Endodermal cell (in vitro differentiated cells): ENCODE results near the gene PIP5KL1. TPM values are rescaled to one million over a fixed set of nuclear protein-coding genes. Genes with fewer than 3 reads are reported as not detected.
A peak's percentile ranks its signal among the peaks of the same experiment; 100 is the strongest.

Experiments
- DNase-seq: peaks from one replicate; pipeline ENCODE4 v3.0.0-alpha.2; 2017
- H3K27ac ChIP-seq: 2 replicates; pipeline ENCODE4 v1.5.1; 2013; ENCODE audit warnings: mild to moderate bottlenecking, low read depth, low read length, moderate library complexity
- H3K27me3 ChIP-seq: 2 replicates; pipeline ENCODE4 v1.6.1; 2013; ENCODE audit warnings: mild to moderate bottlenecking, low read length, moderate library complexity; ENCODE audit not compliant: insufficient read depth, control insufficient read depth, poor library complexity, severe bottlenecking
- H3K36me3 ChIP-seq: 2 replicates; pipeline ENCODE4 v1.7.0; 2013; ENCODE audit warnings: mild to moderate bottlenecking, low read length, moderate library complexity; ENCODE audit not compliant: control insufficient read depth, insufficient read depth
- H3K4me1 ChIP-seq: one replicate; pipeline ENCODE4 v1.7.0; 2013; ENCODE audit warnings: low read length; ENCODE audit not compliant: control insufficient read depth, insufficient read depth
- H3K4me3 ChIP-seq: 2 replicates; pipeline ENCODE4 v1.5.1; 2013; ENCODE audit warnings: mild to moderate bottlenecking, low read length, moderate library complexity
- H3K9ac ChIP-seq: 2 replicates; pipeline ENCODE4 v1.6.1; 2013; ENCODE audit warnings: mild to moderate bottlenecking, low read length, moderate library complexity; ENCODE audit not compliant: poor library complexity, severe bottlenecking; ENCODE audit errors: extremely low read depth
- H3K9me3 ChIP-seq: 2 replicates; pipeline ENCODE4 v1.6.1; 2013; ENCODE audit warnings: mild to moderate bottlenecking, low read length, moderate library complexity; ENCODE audit not compliant: control insufficient read depth
- H3K27ac Mint-ChIP-seq: 2 replicates; pipeline ENCODE4 v1.8.0; 2020; ENCODE audit warnings: mixed read lengths
- H3K27me3 Mint-ChIP-seq: 2 replicates; pipeline ENCODE4 v1.8.0; 2021; ENCODE audit warnings: mild to moderate bottlenecking, mixed read lengths; ENCODE audit not compliant: insufficient read depth
- H3K36me3 Mint-ChIP-seq: 2 replicates; pipeline ENCODE4 v1.8.0; 2020; ENCODE audit warnings: low read depth, mixed read lengths
- H3K4me1 Mint-ChIP-seq: 2 replicates; pipeline ENCODE4 v1.8.0; 2020; ENCODE audit warnings: mixed read lengths
- H3K4me3 Mint-ChIP-seq: 2 replicates; pipeline ENCODE4 v1.8.0; 2020; ENCODE audit warnings: mild to moderate bottlenecking, moderate library complexity, mixed read lengths
- H3K9me3 Mint-ChIP-seq: 2 replicates; pipeline ENCODE4 v1.8.0; 2020; ENCODE audit warnings: mild to moderate bottlenecking, mixed read lengths
- WGBS, 2 experiments: methylation state at CpG; one replicate each; pipeline versions ENCODE4 v1.1.5 to v1.1.7; 2013; ENCODE audit warnings: missing lambda C conversion rate in 2 of 2, mixed read lengths in 1 of 2; ENCODE audit not compliant: insufficient coverage in 1 of 2, insufficient read length in 1 of 2; 5-methylcytosine and 5-hydroxymethylcytosine counted together
- total RNA-seq, 2 donors: library from RNA; stranded (reverse); fragmentation: NEBNext Ultra II Directional in 1 of 2; extraction: Animal tissue kit (Norgen Biotek cat#: 25700) in 1 of 2; gene quantifications; 2 replicates in 1 of 2; 3 replicates in 1 of 2; pipeline ENCODE4 v1.2.1, GENCODE V29; 2021
- TF ChIP-seq, protein P1 (sequence below): fragments of 200-600 bp; sonication (generic); conservative IDR thresholded peaks from 2 replicates; pipeline ENCODE4 v1.5.0; 2021; ENCODE audit warnings: antibody characterized with exemption, mild to moderate bottlenecking

PIP5KL1 gene
- total RNA-seq, 2 donors from 2014 or later: 6.6 to 9.3 TPM

DNA sequence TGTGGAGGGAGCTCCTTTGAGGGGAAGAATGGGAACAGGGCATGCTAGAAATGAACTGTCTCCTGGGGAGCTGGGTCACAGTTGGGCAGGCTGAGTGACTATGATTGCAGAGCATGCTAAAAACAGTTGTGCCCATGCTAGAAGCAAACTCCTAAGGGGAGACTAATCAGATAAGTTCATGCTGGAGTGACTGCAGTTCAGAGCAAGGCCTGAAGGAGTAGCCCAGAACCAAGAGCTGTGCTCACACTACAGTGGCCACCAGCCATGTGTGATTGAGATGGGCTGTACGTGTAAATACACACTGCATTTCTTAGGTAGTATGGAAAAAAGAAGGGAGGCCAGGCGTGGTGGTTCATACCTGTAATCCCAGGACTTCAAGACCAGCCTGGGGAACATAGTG is 42.8 kb downstream of the PIP5KL1 start:
- H3K9ac ChIP-seq: no peak overlapping the region
- WGBS, 2 experiments: 88 to 100% methylated on average over 2 of the region's 2 CpGs
- no peaks in the 10 kb centered on the region for H3K4me1 ChIP-seq
- no peaks in the 10 kb centered on the region for H3K27me3 Mint-ChIP-seq
- H3K4me3 Mint-ChIP-seq: no peak overlapping the region
- no peak overlapping the region for H3K4me3 ChIP-seq
- DNase-seq: peak; percentile 45
- peaks cover 41% of the 10 kb centered on the region for H3K36me3 ChIP-seq
- H3K27ac ChIP-seq: no peak overlapping the region
- H3K4me1 Mint-ChIP-seq: peaks cover 2% of the 10 kb centered on the region
- peaks cover 51% of the 10 kb centered on the region for H3K36me3 Mint-ChIP-seq
- H3K27me3 ChIP-seq: no peaks in the 10 kb centered on the region
- H3K9me3 Mint-ChIP-seq: peaks cover 5% of the 10 kb centered on the region
- H3K9me3 ChIP-seq: peaks cover 4% of the 10 kb centered on the region
- TF ChIP-seq, protein P1, sequence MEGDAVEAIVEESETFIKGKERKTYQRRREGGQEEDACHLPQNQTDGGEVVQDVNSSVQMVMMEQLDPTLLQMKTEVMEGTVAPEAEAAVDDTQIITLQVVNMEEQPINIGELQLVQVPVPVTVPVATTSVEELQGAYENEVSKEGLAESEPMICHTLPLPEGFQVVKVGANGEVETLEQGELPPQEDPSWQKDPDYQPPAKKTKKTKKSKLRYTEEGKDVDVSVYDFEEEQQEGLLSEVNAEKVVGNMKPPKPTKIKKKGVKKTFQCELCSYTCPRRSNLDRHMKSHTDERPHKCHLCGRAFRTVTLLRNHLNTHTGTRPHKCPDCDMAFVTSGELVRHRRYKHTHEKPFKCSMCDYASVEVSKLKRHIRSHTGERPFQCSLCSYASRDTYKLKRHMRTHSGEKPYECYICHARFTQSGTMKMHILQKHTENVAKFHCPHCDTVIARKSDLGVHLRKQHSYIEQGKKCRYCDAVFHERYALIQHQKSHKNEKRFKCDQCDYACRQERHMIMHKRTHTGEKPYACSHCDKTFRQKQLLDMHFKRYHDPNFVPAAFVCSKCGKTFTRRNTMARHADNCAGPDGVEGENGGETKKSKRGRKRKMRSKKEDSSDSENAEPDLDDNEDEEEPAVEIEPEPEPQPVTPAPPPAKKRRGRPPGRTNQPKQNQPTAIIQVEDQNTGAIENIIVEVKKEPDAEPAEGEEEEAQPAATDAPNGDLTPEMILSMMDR: peak; percentile 56
- no peak overlapping the region for H3K27ac Mint-ChIP-seq

DNA sequence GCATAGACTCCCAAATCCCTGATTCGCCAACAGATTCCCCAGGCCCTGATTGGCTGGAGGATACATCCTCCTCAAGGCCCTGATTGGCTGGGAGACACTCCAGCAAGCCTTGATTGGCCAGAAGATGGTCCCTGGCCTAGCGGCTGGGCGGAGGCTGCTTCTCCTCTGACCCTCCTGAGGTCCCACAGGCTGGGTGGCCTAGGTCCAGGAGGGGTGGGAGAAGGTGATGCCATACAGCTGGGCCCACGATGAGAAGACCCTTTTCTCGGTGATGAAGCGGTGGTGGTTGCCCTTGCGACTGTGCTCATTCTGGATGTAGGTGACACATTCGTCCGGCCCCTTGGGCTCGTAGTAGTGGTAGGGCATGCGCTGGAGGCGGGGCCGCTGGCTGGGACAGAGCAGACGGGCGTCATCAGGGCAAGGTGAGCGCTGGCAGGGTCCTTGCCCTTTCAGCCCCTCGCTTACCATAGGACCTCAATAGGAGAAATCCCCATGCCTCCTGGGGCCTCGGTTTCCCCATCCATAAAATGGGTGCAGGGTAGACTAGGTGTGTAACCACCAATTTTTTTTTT is 44.1 kb downstream of the PIP5KL1 start:
- DNase-seq: peak; percentile 75

DNA sequence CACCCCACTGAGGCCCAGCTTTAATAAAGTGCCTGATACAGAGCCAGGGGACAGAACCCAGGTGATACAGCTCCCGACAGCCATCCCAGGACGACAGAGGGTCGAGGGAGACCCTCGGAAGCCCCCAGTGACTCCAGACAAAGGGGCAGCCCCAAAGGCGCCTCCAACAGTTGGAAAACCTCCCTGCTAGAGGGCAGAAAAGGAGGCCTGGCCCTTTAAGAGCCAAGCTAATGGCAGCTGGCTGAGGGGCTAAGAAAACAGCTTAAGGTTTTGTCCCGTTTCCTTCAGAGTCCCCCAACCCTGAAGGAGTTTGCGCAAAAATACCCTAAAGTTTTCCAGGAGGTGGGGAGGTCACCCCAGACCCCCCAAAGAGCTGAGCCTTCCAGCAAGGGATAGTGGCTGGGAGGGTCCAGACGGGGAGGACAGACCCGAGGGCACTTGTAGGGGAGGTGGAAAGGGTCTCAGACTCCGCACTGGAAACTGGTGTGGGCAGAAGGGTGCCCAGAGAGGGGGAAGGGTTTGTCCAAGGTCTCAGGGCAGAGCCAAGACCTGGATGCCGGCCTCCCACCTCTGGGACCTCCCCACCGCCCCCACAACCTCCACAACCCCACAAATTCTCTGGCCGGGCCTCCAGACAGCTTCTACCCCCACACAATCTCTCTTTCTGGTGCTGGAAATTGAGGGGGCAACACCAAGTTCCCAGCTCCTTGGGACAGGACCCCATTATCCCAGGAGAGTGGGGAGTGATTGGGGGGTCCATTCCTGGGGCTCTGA is 44.9 kb downstream of the PIP5KL1 start:
- TF ChIP-seq, protein P1: no peak
- DNase-seq: peak; percentile 53
- no peaks in the 10 kb centered on the region for H3K4me1 ChIP-seq
- no peaks in the 10 kb centered on the region for H3K27me3 Mint-ChIP-seq
- peaks cover 28% of the 10 kb centered on the region for H3K36me3 ChIP-seq
- H3K27ac Mint-ChIP-seq: peak overlapping the region; percentile 30
- no peaks in the 10 kb centered on the region for H3K9me3 ChIP-seq
- WGBS, 2 experiments: 79 to 86% methylated on average over 3 to 13 of the region's 13 CpGs
- H3K4me1 Mint-ChIP-seq: peaks cover 2% of the 10 kb centered on the region
- H3K4me3 ChIP-seq: no peak overlapping the region
- H3K36me3 Mint-ChIP-seq: peaks cover 34% of the 10 kb centered on the region
- H3K4me3 Mint-ChIP-seq: no peak overlapping the region
- H3K27me3 ChIP-seq: no peaks in the 10 kb centered on the region
- H3K9ac ChIP-seq: no peak overlapping the region
- H3K9me3 Mint-ChIP-seq: no peaks in the 10 kb centered on the region
- peak overlapping the region; percentile 57 for H3K27ac ChIP-seq

More for the DNA sequence above, 44.1 kb downstream of the PIP5KL1 start:
- Histone ChIP-seq H3K27me3 (no peaks in the 10 kb centered on the region), H3K4me1 (no peaks in the 10 kb centered on the region), H3K36me3 (peaks cover 32% of the 10 kb centered on the region), H3K9ac (no peak overlapping the region), H3K9me3 (no peaks in the 10 kb centered on the region), H3K4me3 (no peak overlapping the region), H3K27ac (no peak overlapping the region)
- H3K4me1 Mint-ChIP-seq: peaks cover 2% of the 10 kb centered on the region
- H3K4me3 Mint-ChIP-seq: no peak overlapping the region
- no peaks in the 10 kb centered on the region for H3K27me3 Mint-ChIP-seq
- peaks cover 42% of the 10 kb centered on the region for H3K36me3 Mint-ChIP-seq
- no peak overlapping the region for H3K27ac Mint-ChIP-seq
- H3K9me3 Mint-ChIP-seq: no peaks in the 10 kb centered on the region
- 96 to 98% methylated on average over 12 to 18 of the region's 18 CpGs for WGBS, 2 experiments
- TF ChIP-seq, protein P1: no peak
